Measurements from ENCODE around the gene MYO1B. TPM values are rescaled to one million over a fixed set of nuclear protein-coding genes. Genes with fewer than 3 reads are reported as not detected.

MYO1B gene
- total and polyA plus RNA-seq, 2 experiments from 2014 or later = 26.4 to 70.6 TPM

DNA sequence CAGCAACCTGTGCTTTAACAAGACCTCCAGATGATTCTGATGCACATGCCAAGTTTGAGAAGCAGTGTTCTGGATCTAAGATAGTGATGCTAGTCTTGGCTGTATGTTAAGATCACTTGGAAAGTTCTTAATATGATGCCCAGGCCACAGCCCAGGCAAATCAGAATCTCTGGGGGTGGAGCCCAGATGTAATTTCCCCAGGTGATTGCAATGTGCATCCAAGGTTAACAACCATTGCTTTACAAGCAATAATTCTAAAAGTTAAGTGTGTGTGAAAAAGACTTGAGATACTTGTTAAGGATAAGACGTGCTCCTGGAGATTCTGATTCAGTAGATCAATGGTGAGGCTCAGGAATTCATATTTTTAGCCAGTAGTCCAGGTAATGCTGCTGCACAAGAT, 44.3 kb upstream of the MYO1B start:
- no peaks in the 10 kb centered on the region for H3K4me1 ChIP-seq (ENCODE audit: insufficient read depth)
- no peak overlapping the region for H3K27ac Mint-ChIP-seq
- TF ChIP-seq STAT1 (IDR thresholded peaks at IDR 0.05; ENCODE audit: unreplicated experiment) (no peak), JUNB (IDR thresholded peaks at IDR 0.05; ENCODE audit: unreplicated experiment) (no peak), ETS1 (IDR thresholded peaks at IDR 0.05) (no peak), CREB1 (CRISPR knock-in tag; IDR thresholded peaks at IDR 0.05; ENCODE audit: low read depth) (no peak), ZNF114 (CRISPR knock-in tag; IDR thresholded peaks at IDR 0.05) (no peak), NANOG (IDR thresholded peaks at IDR 0.05; ENCODE audit: borderline replicate concordance) (no peak), EZH2phosphoT487 (IDR thresholded peaks at IDR 0.05; ENCODE audit: unreplicated experiment) (no peak), ZNF462 (CRISPR knock-in tag; IDR thresholded peaks at IDR 0.05) (no peak), ZNF331 (CRISPR knock-in tag; IDR thresholded peaks at IDR 0.05; ENCODE audit: low read depth) (no peak)
- TF ChIP-seq, protein P1, sequence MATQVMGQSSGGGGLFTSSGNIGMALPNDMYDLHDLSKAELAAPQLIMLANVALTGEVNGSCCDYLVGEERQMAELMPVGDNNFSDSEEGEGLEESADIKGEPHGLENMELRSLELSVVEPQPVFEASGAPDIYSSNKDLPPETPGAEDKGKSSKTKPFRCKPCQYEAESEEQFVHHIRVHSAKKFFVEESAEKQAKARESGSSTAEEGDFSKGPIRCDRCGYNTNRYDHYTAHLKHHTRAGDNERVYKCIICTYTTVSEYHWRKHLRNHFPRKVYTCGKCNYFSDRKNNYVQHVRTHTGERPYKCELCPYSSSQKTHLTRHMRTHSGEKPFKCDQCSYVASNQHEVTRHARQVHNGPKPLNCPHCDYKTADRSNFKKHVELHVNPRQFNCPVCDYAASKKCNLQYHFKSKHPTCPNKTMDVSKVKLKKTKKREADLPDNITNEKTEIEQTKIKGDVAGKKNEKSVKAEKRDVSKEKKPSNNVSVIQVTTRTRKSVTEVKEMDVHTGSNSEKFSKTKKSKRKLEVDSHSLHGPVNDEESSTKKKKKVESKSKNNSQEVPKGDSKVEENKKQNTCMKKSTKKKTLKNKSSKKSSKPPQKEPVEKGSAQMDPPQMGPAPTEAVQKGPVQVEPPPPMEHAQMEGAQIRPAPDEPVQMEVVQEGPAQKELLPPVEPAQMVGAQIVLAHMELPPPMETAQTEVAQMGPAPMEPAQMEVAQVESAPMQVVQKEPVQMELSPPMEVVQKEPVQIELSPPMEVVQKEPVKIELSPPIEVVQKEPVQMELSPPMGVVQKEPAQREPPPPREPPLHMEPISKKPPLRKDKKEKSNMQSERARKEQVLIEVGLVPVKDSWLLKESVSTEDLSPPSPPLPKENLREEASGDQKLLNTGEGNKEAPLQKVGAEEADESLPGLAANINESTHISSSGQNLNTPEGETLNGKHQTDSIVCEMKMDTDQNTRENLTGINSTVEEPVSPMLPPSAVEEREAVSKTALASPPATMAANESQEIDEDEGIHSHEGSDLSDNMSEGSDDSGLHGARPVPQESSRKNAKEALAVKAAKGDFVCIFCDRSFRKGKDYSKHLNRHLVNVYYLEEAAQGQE (IDR thresholded peaks at IDR 0.05; ENCODE audit: unreplicated experiment) = no peak

More for the DNA sequence above, 44.3 kb upstream of the MYO1B start:
- H3K79me2 ChIP-seq (replicated peaks; ENCODE audit: insufficient read depth) = no peaks in the 10 kb centered on the region
- Mint-ChIP-seq H3K36me3 (ENCODE audit: low read depth) (no peaks in the 10 kb centered on the region), H3K27me3 (ENCODE audit: insufficient read depth, low read depth, poor library complexity) (no peaks in the 10 kb centered on the region), H3K9me3 (no peaks in the 10 kb centered on the region), H3K4me1 (peaks cover 9% of the 10 kb centered on the region), H3K4me3 (no peak overlapping the region)
- no peak overlapping the region for H2AFZ ChIP-seq
- ATAC-seq = no peak
- no peaks in the 10 kb centered on the region for H3K27me3 ChIP-seq (ENCODE audit: insufficient read depth)
- no peak overlapping the region for H3K4me3 ChIP-seq
- no peaks in the 10 kb centered on the region; the same call in 1 of the 2 replicates for H3K9me2 ChIP-seq (ENCODE audit: insufficient read depth)
- H3K4me2 ChIP-seq = no peak overlapping the region
- no peaks in the 10 kb centered on the region for H3F3A ChIP-seq (replicated peaks; ENCODE audit: low read depth)
- H3K27ac ChIP-seq (ENCODE audit: low read depth) = no peak overlapping the region
- no peak for DNase-seq (ENCODE audit: low spot score)
- H3K36me3 ChIP-seq (ENCODE audit: insufficient read depth) = no peaks in the 10 kb centered on the region
- no peaks in the 10 kb centered on the region for H4K20me1 ChIP-seq (replicated peaks; ENCODE audit: insufficient read depth)
